Measurements from ENCODE around the gene C10orf67.
"Not testable (repeated sequence)": the region's sequence is repeated elsewhere in the genome, so short reads cannot be mapped to it uniquely, and the experiment has no call there.

The C10orf67 gene

DNA sequence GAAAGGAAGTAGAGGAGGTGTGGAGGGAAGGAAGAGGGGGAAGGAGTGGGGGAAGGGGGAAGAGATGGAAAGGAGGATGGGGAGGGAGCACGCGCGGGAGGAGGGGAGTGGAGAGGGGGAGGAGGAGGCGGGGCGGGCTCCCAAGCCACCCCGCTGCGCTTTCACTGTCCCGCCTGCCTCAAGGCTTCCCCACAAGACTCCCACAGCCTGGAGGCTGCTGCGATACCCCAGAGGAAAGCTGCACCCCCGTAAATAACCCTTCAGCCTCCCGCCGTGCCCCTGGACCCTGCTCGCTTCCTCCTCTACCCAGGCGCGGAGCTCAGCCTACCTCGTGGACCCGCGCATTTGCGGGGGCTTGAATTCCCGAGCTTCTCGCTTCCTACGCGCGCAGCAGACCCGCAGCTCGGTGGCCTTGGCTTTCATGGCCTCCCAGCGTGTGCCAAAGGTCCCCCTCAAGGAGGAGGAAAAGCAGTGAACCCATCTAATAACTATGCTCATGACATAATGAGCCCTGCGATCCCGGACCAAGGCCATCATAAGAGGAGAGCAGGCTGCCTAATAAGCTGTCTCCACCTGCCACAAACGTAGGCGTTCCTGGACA, at the start of gene C10orf67:
TSS of gene C10orf67 (minus strand) at position 557 of the 601 bp plus-strand sequence. CDS start at position 534, 23 bp downstream.
- no peak for DNase-seq (ENCODE audit: low read depth)

DNA sequence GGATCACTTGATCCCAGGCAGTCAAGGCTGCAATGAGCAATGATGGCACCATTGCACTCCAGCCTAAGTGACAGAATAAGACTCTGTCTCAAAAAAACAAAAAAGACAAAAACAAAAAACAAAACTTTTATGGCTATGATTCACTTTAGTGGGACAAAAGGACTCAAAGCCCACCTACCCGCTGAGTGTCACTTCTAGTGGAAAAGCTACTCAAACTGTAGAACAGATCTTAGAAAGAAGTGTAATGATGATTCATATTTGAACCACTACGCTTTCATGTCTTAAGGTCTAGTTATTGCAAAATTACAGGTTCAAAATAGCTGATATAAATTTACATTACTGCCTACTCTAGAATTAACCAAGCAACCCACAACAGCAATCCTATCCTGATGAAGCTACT, 47.2 kb upstream of the C10orf67 start:
- no peak for DNase-seq (ENCODE audit: low read depth)

DNA sequence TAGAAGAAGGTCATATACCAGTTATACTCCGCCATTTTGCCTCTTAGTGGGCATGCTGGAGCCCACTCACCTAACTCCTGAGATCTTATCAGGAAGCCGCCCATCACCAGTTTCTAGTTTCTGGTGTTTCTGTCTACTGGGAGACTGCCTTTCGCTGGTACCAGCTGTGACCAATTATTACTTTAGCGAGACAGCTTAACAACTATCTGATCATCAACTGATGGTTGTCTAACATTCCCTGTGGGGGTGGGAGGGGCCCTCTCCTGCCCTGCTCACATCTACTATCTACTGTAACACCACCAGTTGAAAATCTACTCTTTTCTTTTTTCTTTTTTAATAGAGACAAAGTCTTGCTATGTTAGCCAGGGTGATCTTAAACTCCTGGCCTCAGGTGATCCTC, 46.2 kb upstream of the C10orf67 start:
- no peak for DNase-seq (ENCODE audit: low read depth)

DNA sequence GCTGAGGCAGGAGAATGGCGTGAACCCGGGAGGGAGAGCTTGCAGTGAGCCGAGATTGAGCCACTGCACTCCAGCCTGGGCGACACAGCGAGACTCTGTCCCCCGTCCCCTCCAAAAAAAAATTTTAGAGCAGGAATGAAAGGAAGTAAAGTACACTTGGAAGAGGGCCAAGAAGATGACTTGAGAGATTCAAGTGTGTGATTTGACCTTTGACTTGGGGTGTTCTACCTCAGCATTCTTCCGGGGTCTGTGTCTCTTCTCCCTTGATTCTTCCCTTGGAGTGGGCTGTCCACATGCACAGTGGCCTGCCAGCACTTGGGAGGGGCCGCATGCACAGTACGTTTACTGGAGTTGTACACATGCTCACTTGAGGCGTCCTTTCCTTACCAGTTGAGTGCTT, 45.8 kb upstream of the C10orf67 start:
- DNase-seq (ENCODE audit: low read depth): not testable (repeated sequence)

DNA sequence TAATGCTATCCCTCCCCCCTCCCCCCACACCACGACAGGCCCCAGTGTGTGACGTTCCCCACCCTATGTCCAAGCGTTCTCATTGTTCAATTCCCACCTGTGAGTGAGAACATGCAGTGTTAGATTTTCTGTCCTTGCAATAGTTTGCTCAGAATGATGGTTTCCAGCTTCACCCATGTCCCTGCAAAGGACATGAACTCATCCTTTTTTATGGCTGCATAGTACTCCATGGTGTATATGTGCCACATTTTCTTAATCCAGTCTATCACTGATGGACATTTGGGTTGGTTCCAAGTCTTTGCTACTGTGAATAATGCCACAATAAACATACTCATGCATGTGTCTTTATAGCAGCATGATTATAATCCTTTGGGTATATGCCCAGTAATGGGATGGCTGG, 42.9 kb upstream of the C10orf67 start:
- not testable (repeated sequence) for DNase-seq (ENCODE audit: low read depth)

DNA sequence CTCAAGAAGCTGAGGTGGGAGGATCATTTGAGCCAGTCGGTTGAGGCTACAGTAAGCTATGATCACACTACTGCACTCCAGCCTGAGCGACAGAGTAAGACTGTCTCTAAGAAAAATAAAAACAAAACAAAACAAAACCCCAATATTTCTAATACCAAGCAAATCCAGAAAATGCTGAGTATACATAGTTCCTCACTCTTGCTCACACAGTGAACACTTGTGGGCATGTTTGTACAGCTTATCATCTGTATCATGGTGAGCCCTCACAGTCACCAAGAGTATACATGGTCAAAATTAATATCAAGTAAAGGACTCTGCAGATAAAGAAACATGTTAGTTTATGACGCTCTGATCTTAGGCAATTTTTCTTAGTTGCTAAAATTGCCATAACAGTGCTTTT, 41.5 kb upstream of the C10orf67 start:
- no peak for DNase-seq (ENCODE audit: low read depth)

DNA sequence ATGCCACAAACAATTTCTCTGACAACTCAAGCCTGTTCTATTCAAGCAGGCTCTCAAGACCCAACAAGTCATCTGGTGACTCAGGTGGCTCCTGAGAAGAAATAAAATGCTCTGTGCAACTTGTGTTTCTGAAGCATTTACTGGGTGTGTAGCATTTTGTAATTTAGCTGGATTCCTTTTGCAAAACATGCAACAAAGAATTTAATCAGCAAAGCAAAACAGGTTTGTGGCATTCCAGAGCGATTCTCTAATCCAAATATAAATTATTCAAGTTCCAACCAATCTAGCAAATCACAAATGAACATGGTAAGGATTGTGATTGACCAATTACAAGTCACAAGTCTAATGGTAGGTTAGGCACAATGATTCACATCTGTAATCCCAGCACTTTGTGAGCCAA, 39.8 kb upstream of the C10orf67 start:
- DNase-seq (ENCODE audit: low read depth): no peak

DNA sequence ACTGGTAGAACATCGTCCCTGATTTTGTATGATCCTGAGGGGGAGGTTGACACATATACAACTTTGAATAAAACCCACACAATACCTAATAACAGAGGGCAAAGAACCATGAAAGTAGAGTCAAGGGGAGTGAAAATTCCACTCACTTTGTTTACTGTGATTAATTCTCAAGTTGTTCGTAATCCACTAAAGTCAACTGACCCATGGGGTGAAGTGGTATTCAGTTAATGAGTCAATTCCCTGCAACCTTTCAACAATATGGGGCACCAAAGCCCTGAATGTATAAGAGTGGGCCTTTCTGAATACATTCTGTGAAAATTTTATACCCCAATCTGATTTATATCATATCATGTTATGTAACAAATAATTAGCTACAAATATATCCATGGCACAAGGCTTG, 39.0 kb upstream of the C10orf67 start:
- no peak for DNase-seq (ENCODE audit: low read depth)

DNA sequence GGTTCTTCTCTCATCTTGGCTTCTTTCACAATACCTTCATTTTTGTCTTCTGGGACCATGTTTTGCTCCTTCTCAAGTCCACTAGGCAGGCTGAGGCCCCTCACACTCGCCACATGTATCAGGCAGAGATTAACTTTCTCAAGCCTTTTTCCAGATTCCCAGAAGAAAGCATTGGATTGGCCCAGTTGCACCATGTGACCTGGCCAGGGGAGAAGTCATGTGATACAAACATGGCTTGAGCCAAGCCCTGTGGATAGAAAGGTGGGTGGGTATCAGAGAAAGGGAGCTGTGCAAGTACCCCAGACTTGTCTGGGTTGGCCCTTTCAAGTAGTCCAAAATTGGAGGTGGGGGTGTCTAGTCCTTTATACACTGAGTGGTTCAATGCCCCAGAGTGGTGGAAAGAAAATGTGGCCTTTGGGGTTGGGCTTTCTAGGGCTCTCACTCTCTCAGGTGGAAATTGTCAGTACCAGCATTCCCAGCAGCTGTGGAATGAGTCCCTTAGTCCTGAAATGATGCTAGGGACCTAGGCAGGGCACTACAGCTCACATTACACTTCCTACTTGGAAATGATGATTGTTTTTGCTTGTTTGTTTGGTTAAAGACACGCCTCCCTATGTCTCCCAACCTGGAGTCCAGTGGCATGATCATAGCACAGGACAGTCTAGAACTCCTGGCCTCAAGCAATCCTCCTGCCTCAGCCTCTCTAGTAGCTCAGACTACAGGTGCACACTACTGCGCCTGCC, 36.9 kb upstream of the C10orf67 start:
- no peak for DNase-seq (ENCODE audit: low read depth)

DNA sequence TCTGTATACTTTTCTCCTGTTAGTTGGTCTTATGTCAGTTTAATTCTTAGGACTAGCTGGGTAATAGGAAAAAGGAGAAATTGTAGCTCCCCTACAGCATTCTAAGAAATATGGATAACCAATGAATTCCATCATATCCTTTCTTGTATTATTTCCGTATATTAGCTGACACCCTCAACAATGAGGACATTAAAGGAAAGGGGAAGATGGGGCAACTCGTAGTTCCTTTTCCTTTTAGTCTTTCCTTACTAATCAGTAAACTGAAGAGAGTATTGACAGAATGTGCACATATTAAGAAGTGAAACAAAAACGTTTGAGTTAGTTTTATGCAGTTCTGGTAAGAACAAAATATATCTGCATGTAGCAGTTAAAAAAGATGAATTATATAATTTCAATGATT, 35.1 kb upstream of the C10orf67 start:
- DNase-seq (ENCODE audit: low read depth): no peak

DNA sequence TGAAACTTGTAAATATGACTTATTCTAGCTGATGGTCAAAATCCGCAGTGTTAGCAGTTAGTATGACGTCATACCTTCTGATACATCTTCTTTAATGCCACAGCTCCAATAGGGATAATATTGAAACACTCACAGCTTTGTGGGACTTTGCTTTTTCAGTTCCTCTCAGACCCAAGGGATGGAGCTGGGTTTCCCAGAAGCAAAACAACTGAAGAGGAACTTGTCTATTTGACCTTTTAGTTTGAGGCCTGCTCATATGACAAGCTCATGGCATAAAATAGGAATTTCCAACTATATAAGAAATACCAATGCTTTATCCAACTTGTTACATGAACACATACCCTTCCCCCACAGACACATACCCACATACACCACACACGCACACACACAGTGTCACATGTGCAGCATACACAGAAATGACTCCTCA, 31.6 kb upstream of the C10orf67 start:
- no peak for DNase-seq (ENCODE audit: low read depth)

DNA sequence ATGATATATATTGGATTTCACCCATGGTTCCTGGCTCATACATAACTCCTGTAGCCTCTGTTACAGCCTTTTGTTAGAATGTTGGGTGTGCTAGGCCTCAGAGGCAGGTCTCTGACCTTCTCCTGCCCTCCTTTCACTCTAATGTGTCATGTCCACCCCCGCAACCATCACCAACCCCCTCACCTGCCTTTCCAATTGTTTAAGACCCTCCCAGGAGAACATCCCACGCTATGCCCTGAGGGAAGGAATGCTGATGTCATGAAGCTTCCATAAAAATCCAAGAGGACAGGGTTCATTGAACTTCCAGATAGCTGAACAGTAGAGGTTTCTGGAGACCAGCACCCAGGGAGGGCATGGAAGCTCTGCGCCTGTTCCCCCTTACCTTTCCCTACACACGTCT, 30.8 kb upstream of the C10orf67 start:
- DNase-seq (ENCODE audit: low read depth): no peak

DNA sequence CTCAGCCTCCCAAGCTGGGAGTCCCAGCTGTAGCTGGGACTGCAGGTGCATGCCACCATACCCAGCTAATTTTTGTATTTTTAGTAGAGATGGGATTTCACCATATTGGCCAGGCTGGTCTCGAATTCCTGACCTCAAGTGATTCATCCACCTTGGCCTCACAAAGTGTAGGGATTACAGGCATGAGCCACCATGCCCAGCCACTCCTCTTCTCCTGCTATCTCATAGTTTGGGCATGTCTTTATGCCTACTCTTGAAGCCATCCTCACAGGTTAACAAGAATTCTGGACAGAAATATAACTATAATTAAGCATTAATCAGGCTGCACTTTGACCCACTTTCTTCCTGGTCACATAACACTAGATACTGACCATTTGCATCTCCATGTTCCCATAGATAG, 28.6 kb upstream of the C10orf67 start:
- DNase-seq (ENCODE audit: low read depth): no peak

DNA sequence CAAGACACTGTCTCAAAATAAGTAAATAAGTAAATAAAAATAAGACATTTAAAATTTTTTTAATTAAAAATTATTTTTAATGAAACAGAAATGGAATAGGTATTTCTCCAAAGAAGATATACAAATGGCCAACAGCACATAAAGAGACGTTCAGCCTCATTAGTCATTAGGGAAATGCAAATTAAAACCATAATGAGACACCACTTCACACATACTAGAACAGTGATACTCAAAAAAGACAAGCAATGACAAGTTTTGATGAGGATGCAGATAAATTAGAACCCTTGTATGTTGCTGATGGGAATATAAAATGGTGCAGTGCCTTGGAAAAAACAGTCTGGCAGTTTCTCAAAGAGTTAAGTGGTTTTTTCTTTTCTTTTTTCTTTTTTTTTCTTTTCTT, 26.5 kb upstream of the C10orf67 start:
- DNase-seq (ENCODE audit: low read depth): no peak

DNA sequence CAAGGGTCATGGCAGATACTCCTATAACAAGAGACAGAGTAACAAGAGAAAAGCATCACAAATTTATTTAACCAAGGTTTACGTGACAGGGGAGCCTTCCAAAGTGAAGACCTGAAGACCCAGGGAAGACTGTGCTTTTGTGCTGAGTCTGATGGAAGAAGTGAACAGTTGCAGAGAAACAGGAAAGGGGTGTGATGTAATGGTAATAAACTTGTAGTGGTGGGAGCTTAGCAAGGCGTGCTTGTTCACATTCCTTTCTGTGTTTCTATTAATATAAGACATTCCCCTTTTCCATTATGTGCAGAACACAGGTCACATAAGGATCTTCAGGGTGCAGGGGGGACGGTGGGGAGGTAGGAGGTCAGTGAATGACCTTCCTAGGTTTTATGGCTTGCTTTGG, 25.5 kb upstream of the C10orf67 start:
- DNase-seq (ENCODE audit: low read depth): no peak

DNA sequence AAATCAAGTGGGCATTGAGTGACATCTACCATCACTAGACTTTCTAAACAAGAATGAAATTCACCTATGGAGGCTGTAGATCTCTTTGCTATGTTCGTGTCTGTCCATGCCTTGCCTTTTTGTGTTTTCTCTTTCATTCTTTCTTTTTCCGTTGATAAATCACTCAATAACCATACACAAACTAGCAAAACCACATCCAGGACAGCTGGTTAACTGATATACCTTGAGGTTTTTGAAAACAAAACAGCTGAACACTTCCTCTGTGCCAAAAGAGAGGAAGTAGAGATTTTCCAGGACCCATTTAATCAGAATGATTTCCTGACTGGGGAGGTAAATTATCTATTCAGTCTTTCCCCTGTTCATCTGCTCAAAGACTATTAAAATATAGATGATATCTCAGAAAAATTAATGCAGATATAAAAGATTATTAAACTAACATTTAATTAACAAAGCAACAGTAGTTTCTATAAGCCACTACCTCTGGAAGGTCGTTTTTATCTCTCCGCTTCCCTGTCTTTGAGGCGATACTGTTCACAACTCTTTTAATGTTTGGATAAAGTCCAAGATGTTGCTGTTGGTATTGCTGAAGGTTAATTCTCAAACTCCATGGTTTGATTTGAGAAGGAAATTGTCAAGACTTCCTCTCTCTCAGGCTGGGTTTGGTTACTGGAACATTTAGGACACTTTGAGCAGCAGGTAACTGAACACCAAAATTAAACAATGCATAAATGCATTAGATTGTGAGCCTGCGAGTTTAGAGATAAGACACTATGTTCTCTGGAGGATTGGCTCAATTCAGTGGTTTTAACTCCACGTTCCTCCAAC, 24.4 kb upstream of the C10orf67 start:
- DNase-seq (ENCODE audit: low read depth): no peak

DNA sequence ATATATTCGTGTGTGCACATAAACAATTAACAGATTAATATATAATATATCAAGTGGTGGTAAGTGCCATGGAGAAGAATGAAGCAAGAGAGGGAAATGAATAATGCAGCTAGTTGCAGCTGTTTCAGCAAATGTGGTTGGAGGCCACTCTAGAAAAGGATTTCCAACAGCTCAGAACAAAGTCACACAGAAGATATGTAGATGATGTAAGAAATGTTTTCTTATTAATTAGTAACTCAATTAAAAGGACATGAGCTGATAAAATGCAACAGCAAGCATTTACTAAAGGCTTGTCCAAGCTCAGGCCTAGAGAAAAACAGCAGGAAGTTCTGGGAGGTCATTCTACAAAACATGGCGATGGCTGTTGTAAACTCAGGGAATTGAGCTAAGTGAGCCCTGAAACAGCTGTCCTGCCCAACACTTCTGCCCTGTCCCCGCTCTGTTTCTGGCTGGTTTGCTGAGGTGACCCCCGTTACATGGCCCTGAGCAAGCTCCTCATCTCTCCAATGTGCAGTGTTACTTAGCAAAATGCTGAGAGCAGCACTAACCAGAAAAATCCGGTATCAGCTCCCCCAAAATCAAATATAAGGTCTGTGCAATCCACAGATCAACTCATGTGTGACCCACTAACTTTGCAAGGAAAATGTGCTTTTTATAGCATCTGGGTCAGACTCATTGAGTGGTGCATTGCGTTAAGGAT, 23.4 kb upstream of the C10orf67 start:
- no peak for DNase-seq (ENCODE audit: low read depth)

DNA sequence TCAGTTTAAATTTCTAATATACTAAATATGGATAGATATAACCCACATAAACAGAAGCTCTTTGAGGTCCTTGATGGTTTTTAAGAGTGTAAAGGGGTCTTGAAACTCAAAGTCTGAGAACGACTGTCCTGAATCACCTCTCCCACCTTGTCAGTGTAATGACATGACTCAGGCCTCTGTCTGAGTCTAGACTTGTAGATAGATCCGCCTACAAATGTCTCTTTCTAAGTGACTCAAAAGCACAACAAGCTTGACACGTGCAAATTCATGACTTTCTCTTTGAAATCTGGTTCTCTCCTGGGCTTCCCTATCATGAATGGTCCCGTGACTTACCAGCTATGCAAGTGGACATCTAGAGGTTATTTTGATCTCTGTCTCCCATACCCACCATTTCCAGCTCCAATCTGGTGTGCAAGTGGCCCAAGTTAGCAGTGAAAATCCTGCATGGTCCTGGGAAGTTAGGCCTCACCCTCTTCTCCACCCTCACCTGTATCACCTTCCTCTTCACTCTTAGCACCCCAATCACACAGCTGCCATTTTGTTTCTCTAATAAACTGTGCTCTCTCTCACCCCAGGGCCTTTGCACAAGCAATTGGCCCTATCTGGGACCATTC, 20.9 kb upstream of the C10orf67 start:
- DNase-seq (ENCODE audit: low read depth): not testable (repeated sequence)

DNA sequence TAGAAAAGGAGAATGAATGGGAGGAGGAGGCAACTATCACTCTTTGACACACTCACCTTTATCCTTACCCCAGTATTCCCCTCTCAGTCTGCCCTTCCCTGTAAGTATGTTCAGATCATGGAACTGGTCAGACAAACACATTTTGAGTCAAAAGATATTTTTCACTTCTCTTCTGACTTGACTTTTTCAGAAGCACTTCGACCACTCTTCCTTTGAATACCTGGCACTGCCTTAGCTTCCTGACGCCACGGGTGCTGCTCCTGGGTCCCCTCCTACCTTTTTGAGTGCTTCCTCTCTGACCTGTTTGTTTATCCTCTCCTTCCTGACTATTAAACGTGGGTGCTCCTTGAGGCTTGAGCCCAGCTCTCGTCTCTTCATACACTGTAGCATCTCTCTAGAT, 19.8 kb upstream of the C10orf67 start:
- no peak for DNase-seq (ENCODE audit: low read depth)

DNA sequence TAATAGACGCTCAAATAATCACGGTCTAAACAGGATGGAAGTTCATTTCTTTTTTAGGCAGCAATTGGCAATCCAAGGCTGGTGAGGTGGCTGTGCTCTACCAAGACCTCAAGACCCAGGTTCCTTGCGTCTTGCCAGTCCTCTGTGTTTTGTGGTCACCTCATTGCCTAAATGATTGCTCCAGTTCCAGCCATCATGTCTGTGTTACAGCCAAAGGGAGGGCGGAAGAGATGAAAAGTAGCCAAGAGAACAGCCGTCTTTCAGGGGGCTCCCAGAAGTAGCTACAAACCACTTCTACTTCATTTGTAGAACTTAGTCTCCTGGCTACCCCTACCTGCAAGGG, 19.2 kb upstream of the C10orf67 start:
- no peak for DNase-seq (ENCODE audit: low read depth)

DNA sequence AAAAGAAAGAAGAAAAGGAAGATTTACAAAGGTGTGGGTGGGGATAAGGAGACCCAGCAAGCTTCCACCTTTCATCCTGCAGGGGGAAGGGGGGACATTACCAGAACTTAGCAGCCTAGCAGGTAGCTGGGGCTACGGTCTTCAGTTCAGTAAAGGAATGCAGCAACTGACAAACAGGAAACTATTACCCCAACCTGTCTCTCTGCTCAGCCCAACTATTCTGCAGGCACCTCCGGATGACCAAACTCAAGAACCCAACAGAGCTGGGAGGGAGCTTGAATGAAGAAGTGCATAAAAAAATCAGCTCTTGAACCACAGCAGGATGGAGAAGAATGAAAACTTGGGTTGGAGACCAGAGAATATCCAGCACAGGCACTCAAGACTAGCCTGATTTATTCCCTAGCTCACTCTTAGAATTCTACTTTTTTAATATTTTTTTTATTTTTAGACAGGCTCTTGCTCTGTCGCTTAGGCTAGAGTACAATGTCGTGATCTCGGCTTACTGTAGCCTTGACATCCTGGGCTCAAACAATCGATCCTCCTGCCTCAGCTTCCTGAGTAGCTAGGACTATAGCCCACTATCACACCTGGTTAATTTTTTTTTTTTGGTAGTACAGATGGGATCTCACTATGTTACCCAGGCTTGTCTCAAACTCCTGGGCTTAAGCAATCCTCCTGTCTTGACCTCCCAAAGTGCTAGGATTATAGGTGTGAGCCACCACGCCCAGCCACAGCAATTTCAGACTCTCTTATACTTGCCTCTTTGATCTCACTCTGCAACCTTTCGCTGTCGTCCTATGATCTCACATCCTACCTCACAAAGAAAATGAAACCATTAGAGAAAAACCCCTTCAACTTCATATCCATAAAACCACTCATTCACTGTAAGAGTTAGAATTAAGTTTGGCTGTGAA, 18.5 kb upstream of the C10orf67 start:
- no peak for DNase-seq (ENCODE audit: low read depth)
